NT2/D1 (cell line): Measurements from ENCODE around the gene GCK.

Experiments
- DNase-seq: peaks from one replicate; pipeline ENCODE4 v3.0.0-alpha.2; 2011; ENCODE audit warnings: low read depth, low spot score
- H3K27me3 ChIP-seq: 2 replicates; pipeline ENCODE4 v1.6.0; 2011; ENCODE audit warnings: mild to moderate bottlenecking; ENCODE audit not compliant: insufficient read length, insufficient read depth
- H3K36me3 ChIP-seq: 2 replicates; pipeline ENCODE4 v1.6.1; 2011; ENCODE audit warnings: mild to moderate bottlenecking, low read length, mixed read lengths; ENCODE audit not compliant: insufficient read depth, insufficient read length
- H3K4me1 ChIP-seq: 2 replicates; pipeline ENCODE4 v1.5.1; 2011; ENCODE audit not compliant: insufficient read depth, insufficient read length
- H3K4me3 ChIP-seq: 2 replicates; pipeline ENCODE4 v1.5.1; 2011; ENCODE audit warnings: low read depth; ENCODE audit not compliant: insufficient read length
- H3K9ac ChIP-seq: 2 replicates; pipeline ENCODE4 v1.6.0; 2011; ENCODE audit warnings: low read depth; ENCODE audit not compliant: insufficient read length
- H3K9me3 ChIP-seq: 2 replicates; pipeline ENCODE4 v1.5.1; 2011; ENCODE audit warnings: mild to moderate bottlenecking, low read length; ENCODE audit not compliant: insufficient read depth
- SUZ12 ChIP-seq: IDR thresholded peaks from 2 replicates; pipeline ENCODE4 v1.6.1; 2011; ENCODE audit not compliant: insufficient read length, insufficient read depth; ENCODE audit errors: extremely low read depth
- YY1 ChIP-seq: IDR thresholded peaks from 2 replicates; pipeline ENCODE4 v1.6.1; 2011; ENCODE audit not compliant: insufficient read length, insufficient read depth
- ZNF274 ChIP-seq: IDR thresholded peaks from 2 replicates; pipeline ENCODE4 v1.6.1; 2011; ENCODE audit warnings: mild to moderate bottlenecking, low read depth, low read length

The GCK gene

GRCh38 chr7:44189993-44190872 is 994 bp upstream of the GCK start:
- Histone ChIP-seq H3K4me3 (no peak overlapping the region), H3K9me3 (no peaks in the 10 kb centered on the region), H3K4me1 (peaks cover 9% of the 10 kb centered on the region), H3K9ac (no peak overlapping the region), H3K27me3 (no peaks in the 10 kb centered on the region), H3K36me3 (no peaks in the 10 kb centered on the region)
- DNase-seq = no peak
- TF ChIP-seq ZNF274 = no peak
- no peak for TF ChIP-seq SUZ12
- TF ChIP-seq YY1 = no peak

GRCh38 chr7:44188480-44189225 is 586 bp downstream of the GCK start:
- DNase-seq = no peak
- Histone ChIP-seq H3K4me1 (peaks cover 13% of the 10 kb centered on the region), H3K4me3 (no peak overlapping the region), H3K9me3 (no peaks in the 10 kb centered on the region), H3K9ac (no peak overlapping the region), H3K27me3 (no peaks in the 10 kb centered on the region), H3K36me3 (no peaks in the 10 kb centered on the region)
- TF ChIP-seq ZNF274 = no peak
- no peak for TF ChIP-seq SUZ12
- no peak for TF ChIP-seq YY1

- H3K9ac ChIP-seq = no peak overlapping the region
- no peak for TF ChIP-seq YY1
- TF ChIP-seq ZNF274 = no peak
- no peak for TF ChIP-seq SUZ12
Observed at GRCh38 chr7:44187636-44188416, 1.4 kb downstream of the GCK start.

GRCh38 chr7:44186736-44187135 is 2.5 kb downstream of the GCK start:
- Histone ChIP-seq H3K36me3 (no peaks in the 10 kb centered on the region), H3K9ac (no peak overlapping the region), H3K4me3 (no peak overlapping the region), H3K27me3 (no peaks in the 10 kb centered on the region), H3K4me1 (peaks cover 13% of the 10 kb centered on the region), H3K9me3 (peaks cover 15% of the 10 kb centered on the region; the same call in 1 of the 2 replicates)
- no peak for TF ChIP-seq ZNF274
- DNase-seq = no peak

More at GRCh38 chr7:44187636-44188416, 1.4 kb downstream of the GCK start:
- no peak overlapping the region for H3K4me3 ChIP-seq
- peaks cover 13% of the 10 kb centered on the region for H3K4me1 ChIP-seq
- no peak for DNase-seq
- H3K36me3 ChIP-seq = no peaks in the 10 kb centered on the region
- H3K9me3 ChIP-seq = peaks cover 4% of the 10 kb centered on the region; the same call in 1 of the 2 replicates
- H3K27me3 ChIP-seq = no peaks in the 10 kb centered on the region

- no peaks in the 10 kb centered on the region for H3K36me3 ChIP-seq
- H3K4me3 ChIP-seq = no peak overlapping the region
- H3K9ac ChIP-seq = no peak overlapping the region
- DNase-seq = no peak
- TF ChIP-seq SUZ12 (no peak), YY1 (no peak), ZNF274 (no peak)
- no peaks in the 10 kb centered on the region for H3K27me3 ChIP-seq
- H3K4me1 ChIP-seq = peaks cover 13% of the 10 kb centered on the region
- H3K9me3 ChIP-seq = peaks cover 15% of the 10 kb centered on the region; the same call in 1 of the 2 replicates
Observed at GRCh38 chr7:44185729-44186128, 3.5 kb downstream of the GCK start.

GRCh38 chr7:44184873-44185446 is 4.3 kb downstream of the GCK start:
- Histone ChIP-seq H3K27me3 (no peaks in the 10 kb centered on the region), H3K9me3 (peaks cover 15% of the 10 kb centered on the region; the same call in 1 of the 2 replicates), H3K4me3 (no peak overlapping the region), H3K4me1 (peaks cover 13% of the 10 kb centered on the region), H3K36me3 (no peaks in the 10 kb centered on the region), H3K9ac (no peak overlapping the region)
- no peak for DNase-seq
- TF ChIP-seq SUZ12 (no peak), YY1 (no peak), ZNF274 (no peak)
